Measurements from ENCODE around the gene SGK2. TPM values are rescaled to one million over a fixed set of nuclear protein-coding genes. Genes with fewer than 3 reads are reported as not detected.

Gene SGK2
- total RNA-seq, 1 experiment from 2014 or later = 0.90 TPM

DNA sequence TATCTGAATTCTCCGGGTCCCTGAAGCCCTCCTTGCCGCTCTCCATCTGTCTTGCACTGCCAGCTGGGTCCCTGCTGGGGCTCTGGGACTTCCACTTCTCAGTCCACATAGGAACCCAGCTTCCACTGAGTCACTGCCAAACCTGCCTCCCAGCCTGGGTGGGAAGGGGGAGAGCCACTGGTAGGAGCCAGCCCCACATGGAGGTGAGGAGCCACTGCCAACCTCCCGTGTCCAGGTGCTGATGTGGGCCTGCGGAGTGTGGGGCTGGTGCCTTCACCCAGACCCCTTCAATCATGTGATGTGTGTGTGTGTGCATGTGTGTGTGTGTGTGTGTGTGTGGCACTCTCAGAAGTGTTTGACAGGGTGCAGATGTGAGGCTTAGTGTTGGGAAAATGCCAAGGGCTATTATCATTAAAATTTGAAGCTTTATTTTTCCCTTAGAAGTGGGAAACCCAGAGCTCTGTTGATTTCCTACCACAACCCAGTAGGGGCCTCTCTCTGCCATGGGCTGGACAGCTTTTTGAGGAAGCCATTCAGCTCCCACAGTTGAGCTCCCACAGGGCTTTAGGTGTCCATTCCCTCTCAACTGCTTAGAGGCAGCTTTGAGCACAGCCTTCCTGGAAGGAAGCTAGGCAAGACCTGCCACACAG lies 9.3 kb upstream of the SGK2 start:
- no TSS peak for BruUV-seq (replicated peaks)

DNA sequence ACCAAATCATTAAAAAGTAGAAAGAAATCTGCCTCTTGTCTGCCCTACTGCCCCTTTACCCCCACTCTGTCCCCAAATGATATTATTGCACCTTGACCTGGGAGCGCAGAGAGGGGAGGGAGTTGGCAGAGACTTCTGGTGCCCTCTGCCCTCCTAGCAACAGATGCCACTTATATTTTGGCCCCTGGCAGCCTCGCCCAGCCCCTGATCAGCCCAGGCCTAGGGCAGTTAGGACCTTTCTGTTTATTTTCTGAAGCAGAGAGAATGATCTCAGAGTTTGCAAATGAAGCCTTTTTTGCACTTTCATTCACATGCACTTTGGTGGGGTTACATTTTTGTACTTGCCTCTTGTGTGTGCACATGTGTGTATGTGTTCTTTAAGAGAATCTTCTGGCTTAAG lies 8.4 kb upstream of the SGK2 start:
- no peak for DNase-seq (ENCODE audit: low read depth, low spot score)
- intact Hi-C loops (cut with micrococcal nuclease; ENCODE audit: unreplicated experiment) (no loop called here), in situ Hi-C loops (cut with HindIII; ENCODE audit: low pct_unique_long_range_greater_than_20kb, low sequenced_read_pairs) (no loop called here)
- no peak for ATAC-seq
- no peaks in the 10 kb centered on the region for H3K36me3 ChIP-seq (ENCODE audit: control insufficient read depth, insufficient read depth, low read length)
- H3K27me3 ChIP-seq (ENCODE audit: control insufficient read depth, insufficient read depth, low read length) = no peaks in the 10 kb centered on the region
- CTCF ChIA-PET = no interaction called here
- no TSS peak for BruUV-seq (replicated peaks)
- no peak overlapping the region for H3K27ac ChIP-seq (ENCODE audit: low read length)
- POLR2A ChIA-PET = no interaction called here
- no peaks in the 10 kb centered on the region for H3K4me1 ChIP-seq (ENCODE audit: control insufficient read depth, insufficient read depth, low read length)
- H3K4me3 ChIP-seq (ENCODE audit: low read depth in 2 of 2, low read length in 2 of 2) = no peak overlapping the region
- TF ChIP-seq SIN3A (IDR thresholded peaks at IDR 0.05; ENCODE audit: borderline replicate concordance, insufficient read depth, low read depth, low read length) (no peak), TCF7L2 (IDR thresholded peaks at IDR 0.05; ENCODE audit: low read depth, low read length) (no peak), POLR2AphosphoS5 (IDR thresholded peaks at IDR 0.05; ENCODE audit: low read depth, low read length) (no peak), REST (IDR thresholded peaks at IDR 0.05; ENCODE audit: insufficient read depth in 1 of 2, low read depth in 2 of 2, low read length in 1 of 2) (no peak)
- TF ChIP-seq, protein P1, sequence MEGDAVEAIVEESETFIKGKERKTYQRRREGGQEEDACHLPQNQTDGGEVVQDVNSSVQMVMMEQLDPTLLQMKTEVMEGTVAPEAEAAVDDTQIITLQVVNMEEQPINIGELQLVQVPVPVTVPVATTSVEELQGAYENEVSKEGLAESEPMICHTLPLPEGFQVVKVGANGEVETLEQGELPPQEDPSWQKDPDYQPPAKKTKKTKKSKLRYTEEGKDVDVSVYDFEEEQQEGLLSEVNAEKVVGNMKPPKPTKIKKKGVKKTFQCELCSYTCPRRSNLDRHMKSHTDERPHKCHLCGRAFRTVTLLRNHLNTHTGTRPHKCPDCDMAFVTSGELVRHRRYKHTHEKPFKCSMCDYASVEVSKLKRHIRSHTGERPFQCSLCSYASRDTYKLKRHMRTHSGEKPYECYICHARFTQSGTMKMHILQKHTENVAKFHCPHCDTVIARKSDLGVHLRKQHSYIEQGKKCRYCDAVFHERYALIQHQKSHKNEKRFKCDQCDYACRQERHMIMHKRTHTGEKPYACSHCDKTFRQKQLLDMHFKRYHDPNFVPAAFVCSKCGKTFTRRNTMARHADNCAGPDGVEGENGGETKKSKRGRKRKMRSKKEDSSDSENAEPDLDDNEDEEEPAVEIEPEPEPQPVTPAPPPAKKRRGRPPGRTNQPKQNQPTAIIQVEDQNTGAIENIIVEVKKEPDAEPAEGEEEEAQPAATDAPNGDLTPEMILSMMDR (IDR thresholded peaks at IDR 0.05) = no peak
- H3K9me3 ChIP-seq (ENCODE audit: control insufficient read depth, insufficient read depth, low read depth, low read length) = no peaks in the 10 kb centered on the region

More for the DNA sequence above, 9.3 kb upstream of the SGK2 start:
- no peak overlapping the region for H3K27ac ChIP-seq (ENCODE audit: low read length)
- no peaks in the 10 kb centered on the region for H3K9me3 ChIP-seq (ENCODE audit: control insufficient read depth, insufficient read depth, low read depth, low read length)
- no peak overlapping the region for H3K4me3 ChIP-seq (ENCODE audit: low read depth in 2 of 2, low read length in 2 of 2)
- CTCF ChIA-PET = no interaction called here
- no peaks in the 10 kb centered on the region for H3K27me3 ChIP-seq (ENCODE audit: control insufficient read depth, insufficient read depth, low read length)
- in situ Hi-C loops (cut with HindIII; ENCODE audit: low pct_unique_long_range_greater_than_20kb, low sequenced_read_pairs) (no loop called here), intact Hi-C loops (cut with micrococcal nuclease; ENCODE audit: unreplicated experiment) (loop anchor here (10.0 kb wide), 1 partner anchor 145 kb away; no protein-coding TSS in a partner anchor)
- TF ChIP-seq POLR2AphosphoS5 (IDR thresholded peaks at IDR 0.05; ENCODE audit: low read depth, low read length) (no peak), REST (IDR thresholded peaks at IDR 0.05; ENCODE audit: insufficient read depth in 1 of 2, low read depth in 2 of 2, low read length in 1 of 2) (no peak), SIN3A (IDR thresholded peaks at IDR 0.05; ENCODE audit: borderline replicate concordance, insufficient read depth, low read depth, low read length) (no peak), TCF7L2 (IDR thresholded peaks at IDR 0.05; ENCODE audit: low read depth, low read length) (no peak)
- TF ChIP-seq, protein P1 (IDR thresholded peaks at IDR 0.05) = no peak
- POLR2A ChIA-PET = interaction anchor here (0.6 kb wide), 2 partner anchors 20 to 148 kb away, joined by 3 read pairs; no protein-coding TSS in a partner anchor
- ATAC-seq = no peak
- H3K36me3 ChIP-seq (ENCODE audit: control insufficient read depth, insufficient read depth, low read length) = no peaks in the 10 kb centered on the region
- DNase-seq (ENCODE audit: low read depth, low spot score) = no peak
- no peaks in the 10 kb centered on the region for H3K4me1 ChIP-seq (ENCODE audit: control insufficient read depth, insufficient read depth, low read length)
